ENCODE measurements around the gene NDUFB10. TPM values are rescaled to one million over a fixed set of nuclear protein-coding genes. Genes with fewer than 3 reads are reported as not detected.

NDUFB10 gene
- total RNA-seq, 3 donors from 2014 or later (not counting 1 experiment from before 2014, with no cell fraction given): 54.5 to 61.1 (median 59.5) TPM

DNA sequence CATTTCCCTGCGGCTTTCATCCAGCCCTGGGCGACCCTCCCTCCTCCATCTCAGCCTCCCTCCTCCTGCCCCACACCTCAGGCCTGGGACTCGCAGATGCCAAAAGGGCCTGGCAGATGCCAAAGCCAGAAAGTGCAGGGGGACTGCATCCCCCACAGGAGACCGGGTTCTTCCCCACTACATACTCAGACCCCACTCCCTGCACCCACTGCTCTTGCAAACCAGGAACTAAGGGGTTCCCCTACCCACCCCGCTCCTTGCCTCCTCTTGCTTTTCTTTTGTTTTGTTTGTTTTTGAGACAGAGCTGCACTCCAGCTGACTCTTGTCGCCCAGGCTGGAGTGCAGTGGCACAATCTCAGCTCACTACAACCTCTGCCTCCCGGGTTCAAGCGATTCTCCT is 44.4 kb upstream of the NDUFB10 start:
- Mint-ChIP-seq H3K4me1 (no peaks in the 10 kb centered on the region), H3K27me3 (ENCODE audit: low read depth in 2 of 2) (peaks cover 14 to 25% of the 10 kb centered on the region in 2 donors)
- WGBS (ENCODE audit: insufficient coverage): 56% methylated on average over 6 of the region's 8 CpGs

DNA sequence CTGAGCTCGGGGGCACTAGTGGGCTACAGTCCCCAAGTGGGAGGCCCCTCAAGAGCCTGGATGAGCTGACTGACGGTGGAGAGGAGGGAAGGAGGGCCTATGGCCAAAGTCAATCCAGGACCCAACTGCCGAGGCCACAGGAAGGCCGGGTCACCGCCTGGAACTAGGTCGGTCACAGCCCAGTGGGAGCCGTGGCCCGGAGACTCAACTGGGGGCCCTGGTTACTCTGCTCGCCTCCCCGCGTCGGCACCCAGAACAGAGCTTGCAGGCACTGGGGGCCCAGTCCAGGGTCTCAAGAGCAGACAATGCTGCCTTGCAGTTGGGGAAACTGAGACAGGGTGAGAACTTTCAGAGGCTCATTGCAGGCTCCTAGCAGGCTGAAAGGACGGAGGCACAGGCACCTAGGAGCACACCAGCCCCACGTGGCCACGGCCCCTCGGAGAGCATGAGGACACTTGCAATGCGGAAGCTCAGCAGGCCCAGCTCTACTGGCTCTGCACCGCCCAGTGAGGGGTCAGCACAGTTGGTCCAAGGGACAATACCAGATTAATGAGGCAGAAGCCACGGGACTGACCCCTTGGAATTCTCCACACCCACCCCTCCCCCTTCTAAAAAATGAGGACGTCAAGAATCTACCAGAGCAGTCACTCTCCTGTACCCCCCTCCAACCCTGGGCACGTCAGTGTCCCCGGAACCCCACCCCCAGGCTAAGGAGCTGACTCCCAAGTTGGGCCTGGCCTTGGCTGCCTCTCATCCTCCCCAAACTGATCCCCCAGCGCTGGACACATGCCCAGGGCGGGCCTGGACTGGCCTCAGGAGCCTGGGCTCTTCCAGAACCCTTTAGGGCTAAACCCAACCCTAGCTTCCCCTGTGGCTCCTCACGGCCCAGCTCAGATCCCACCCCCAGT is 43.4 kb upstream of the NDUFB10 start:
- intact Hi-C loops (cut with micrococcal nuclease): no loop called here

More for the DNA sequence above, 44.4 kb upstream of the NDUFB10 start:
- Histone ChIP-seq H3K27me3 (ENCODE audit: control insufficient read depth, insufficient read depth, low read length) (peaks cover 16% of the 10 kb centered on the region), H3K36me3 (ENCODE audit: control insufficient read depth, insufficient read depth, low read length) (no peaks in the 10 kb centered on the region), H3K9me3 (ENCODE audit: control insufficient read depth, insufficient read depth, low read length) (no peaks in the 10 kb centered on the region), H3K27ac (ENCODE audit: low read length) (no peak overlapping the region), H3K4me3 (ENCODE audit: low read length) (no peak overlapping the region), H3K4me1 (ENCODE audit: control insufficient read depth, insufficient read depth, low read length) (no peaks in the 10 kb centered on the region)
- Mint-ChIP-seq H3K4me3 (no peak overlapping the region), H3K36me3 (no peaks in the 10 kb centered on the region), H3K27ac (no peak overlapping the region), H3K9me3 (no peaks in the 10 kb centered on the region)
- no peak for ATAC-seq
- TF ChIP-seq, protein P1, sequence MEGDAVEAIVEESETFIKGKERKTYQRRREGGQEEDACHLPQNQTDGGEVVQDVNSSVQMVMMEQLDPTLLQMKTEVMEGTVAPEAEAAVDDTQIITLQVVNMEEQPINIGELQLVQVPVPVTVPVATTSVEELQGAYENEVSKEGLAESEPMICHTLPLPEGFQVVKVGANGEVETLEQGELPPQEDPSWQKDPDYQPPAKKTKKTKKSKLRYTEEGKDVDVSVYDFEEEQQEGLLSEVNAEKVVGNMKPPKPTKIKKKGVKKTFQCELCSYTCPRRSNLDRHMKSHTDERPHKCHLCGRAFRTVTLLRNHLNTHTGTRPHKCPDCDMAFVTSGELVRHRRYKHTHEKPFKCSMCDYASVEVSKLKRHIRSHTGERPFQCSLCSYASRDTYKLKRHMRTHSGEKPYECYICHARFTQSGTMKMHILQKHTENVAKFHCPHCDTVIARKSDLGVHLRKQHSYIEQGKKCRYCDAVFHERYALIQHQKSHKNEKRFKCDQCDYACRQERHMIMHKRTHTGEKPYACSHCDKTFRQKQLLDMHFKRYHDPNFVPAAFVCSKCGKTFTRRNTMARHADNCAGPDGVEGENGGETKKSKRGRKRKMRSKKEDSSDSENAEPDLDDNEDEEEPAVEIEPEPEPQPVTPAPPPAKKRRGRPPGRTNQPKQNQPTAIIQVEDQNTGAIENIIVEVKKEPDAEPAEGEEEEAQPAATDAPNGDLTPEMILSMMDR (IDR thresholded peaks at IDR 0.05): no peak
- intact Hi-C loops (cut with micrococcal nuclease): no loop called here
- no peak for DNase-seq

GRCh38 chr16:1916640-1916990 is 42.7 kb upstream of the NDUFB10 start:
- intact Hi-C loops (cut with micrococcal nuclease): no loop called here
- WGBS (ENCODE audit: insufficient coverage): 17% methylated on average over 5 of the region's 5 CpGs
- Mint-ChIP-seq H3K36me3 (no peaks in the 10 kb centered on the region), H3K4me1 (no peaks in the 10 kb centered on the region), H3K9me3 (no peaks in the 10 kb centered on the region), H3K4me3 (no peak overlapping the region), H3K27ac (no peak overlapping the region), H3K27me3 (ENCODE audit: low read depth in 2 of 2) (peaks cover 26 to 38% of the 10 kb centered on the region in 2 donors)
- Histone ChIP-seq H3K27me3 (ENCODE audit: control insufficient read depth, insufficient read depth, low read length) (peaks cover 21% of the 10 kb centered on the region), H3K4me3 (ENCODE audit: low read length) (no peak overlapping the region), H3K4me1 (ENCODE audit: control insufficient read depth, insufficient read depth, low read length) (no peaks in the 10 kb centered on the region), H3K36me3 (ENCODE audit: control insufficient read depth, insufficient read depth, low read length) (no peaks in the 10 kb centered on the region), H3K9me3 (ENCODE audit: control insufficient read depth, insufficient read depth, low read length) (no peaks in the 10 kb centered on the region), H3K27ac (ENCODE audit: low read length) (no peak overlapping the region)
- ATAC-seq (no peak), DNase-seq (no peak)
- TF ChIP-seq, protein P1 (IDR thresholded peaks at IDR 0.05): no peak

More for the DNA sequence above, 43.4 kb upstream of the NDUFB10 start:
- Mint-ChIP-seq H3K9me3 (no peaks in the 10 kb centered on the region), H3K36me3 (no peaks in the 10 kb centered on the region), H3K4me3 (no peak overlapping the region), H3K27ac (no peak overlapping the region), H3K27me3 (ENCODE audit: low read depth in 2 of 2) (peaks cover 20 to 31% of the 10 kb centered on the region in 2 donors), H3K4me1 (no peaks in the 10 kb centered on the region)
- H3K9me3 ChIP-seq (ENCODE audit: control insufficient read depth, insufficient read depth, low read length): no peaks in the 10 kb centered on the region
- no peaks in the 10 kb centered on the region for H3K36me3 ChIP-seq (ENCODE audit: control insufficient read depth, insufficient read depth, low read length)
- H3K27me3 ChIP-seq (ENCODE audit: control insufficient read depth, insufficient read depth, low read length): peaks cover 21% of the 10 kb centered on the region
- no peak overlapping the region for H3K4me3 ChIP-seq (ENCODE audit: low read length)
- DNase-seq (no peak), ATAC-seq (no peak)
- H3K27ac ChIP-seq (ENCODE audit: low read length): no peak overlapping the region
- whole genome bisulfite sequencing (ENCODE audit: insufficient coverage): 66% methylated on average over 25 of the region's 25 CpGs
- H3K4me1 ChIP-seq (ENCODE audit: control insufficient read depth, insufficient read depth, low read length): no peaks in the 10 kb centered on the region
- TF ChIP-seq, protein P1 (IDR thresholded peaks at IDR 0.05): no peak

All from natural killer cell (primary cell).